ENCODE measurements around the gene RBMS3. TPM values are rescaled to one million over a fixed set of nuclear protein-coding genes. Genes with fewer than 3 reads are reported as not detected.
A peak's percentile ranks its signal among the peaks of the same experiment; 100 is the strongest.
"Not testable (repeated sequence)": the region's sequence is repeated elsewhere in the genome, so short reads cannot be mapped to it uniquely, and the experiment has no call there.

The RBMS3 gene
- polyA plus RNA-seq, 1 donor, result 28.5 TPM

DNA sequence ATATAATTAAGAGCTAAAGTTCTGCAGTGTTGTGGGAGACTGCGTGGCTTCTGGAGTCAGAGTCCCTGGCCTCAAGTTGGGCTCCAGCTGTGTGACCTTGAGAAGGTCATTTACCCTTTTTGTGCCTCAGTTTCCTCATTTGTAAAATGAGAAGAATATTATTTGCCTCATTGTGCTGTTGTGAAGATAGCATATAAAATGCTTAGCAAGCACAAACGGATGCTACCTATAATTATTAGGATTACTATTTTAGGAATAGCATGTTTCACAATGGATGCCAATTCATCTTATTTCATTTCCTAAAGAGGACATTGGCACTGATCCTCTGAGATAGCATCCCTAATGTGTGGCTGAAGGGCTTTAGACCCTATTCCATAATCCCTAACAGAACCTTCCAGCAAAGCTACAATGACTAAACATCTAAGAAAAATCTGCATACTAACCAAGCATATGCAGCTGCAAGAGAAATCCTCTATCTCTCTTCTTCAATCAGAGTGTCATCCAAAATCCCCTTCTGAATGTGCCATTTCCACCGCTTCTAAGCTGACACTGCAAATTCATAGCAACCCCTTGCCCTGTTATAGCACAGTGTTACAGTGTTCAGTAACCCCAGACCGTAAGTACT is 148.3 kb downstream of the RBMS3 start:
- DNase-seq (ENCODE audit: low read depth), result no peak

DNA sequence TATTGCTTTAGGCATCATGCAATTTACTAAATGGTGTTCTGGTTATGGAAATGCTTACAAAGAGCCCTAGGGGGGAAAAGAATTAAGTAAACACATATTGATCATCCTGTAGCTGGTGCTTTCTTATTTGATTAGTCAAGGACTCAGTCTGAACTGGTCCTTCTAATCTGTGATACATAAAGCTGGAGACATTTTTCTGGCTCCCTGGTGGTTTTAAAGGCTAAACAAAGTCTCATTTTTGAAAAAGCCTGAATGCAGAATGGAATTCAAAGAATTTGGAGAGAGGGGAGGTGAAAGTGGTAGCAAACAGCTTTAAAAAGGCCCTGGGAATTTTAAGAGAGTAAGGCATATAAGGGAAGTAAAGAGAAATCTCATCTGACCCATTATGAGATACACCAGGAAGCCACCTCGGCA is 149.7 kb downstream of the RBMS3 start:
- no peak for DNase-seq (ENCODE audit: low read depth)

DNA sequence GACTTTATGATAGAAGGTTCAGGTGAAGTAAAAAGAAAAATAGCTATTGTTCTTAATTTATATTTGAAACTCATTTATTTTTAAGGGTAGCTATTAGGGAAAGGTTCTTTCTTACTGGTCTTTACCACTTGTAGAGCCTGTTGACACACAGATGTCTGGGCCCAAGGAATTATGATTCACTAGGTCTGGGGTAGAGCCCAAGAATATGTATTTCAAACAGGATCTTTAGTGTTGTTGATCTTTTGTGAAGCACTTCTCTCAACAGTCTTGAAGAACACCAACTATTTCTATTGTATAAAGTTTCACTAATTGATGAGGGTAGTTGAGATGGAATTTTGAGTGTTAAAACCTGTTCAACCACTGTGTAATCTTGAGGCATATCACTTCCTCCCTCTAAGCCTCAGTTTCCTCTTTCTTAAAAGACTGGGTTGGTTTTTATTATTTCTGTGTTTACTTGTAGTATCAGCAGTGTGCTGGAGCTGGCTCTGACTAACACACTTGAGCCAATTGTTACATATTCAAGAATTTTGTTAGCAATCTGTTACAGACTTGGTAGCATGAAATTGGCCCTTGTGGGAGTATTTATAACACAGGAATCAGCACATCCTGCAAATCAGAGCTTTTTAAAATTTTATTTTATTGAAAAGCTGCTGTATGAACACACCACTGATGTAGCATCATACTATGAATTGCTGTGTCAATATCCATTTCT is 155.9 kb downstream of the RBMS3 start:
- no peak for DNase-seq (ENCODE audit: low read depth)

DNA sequence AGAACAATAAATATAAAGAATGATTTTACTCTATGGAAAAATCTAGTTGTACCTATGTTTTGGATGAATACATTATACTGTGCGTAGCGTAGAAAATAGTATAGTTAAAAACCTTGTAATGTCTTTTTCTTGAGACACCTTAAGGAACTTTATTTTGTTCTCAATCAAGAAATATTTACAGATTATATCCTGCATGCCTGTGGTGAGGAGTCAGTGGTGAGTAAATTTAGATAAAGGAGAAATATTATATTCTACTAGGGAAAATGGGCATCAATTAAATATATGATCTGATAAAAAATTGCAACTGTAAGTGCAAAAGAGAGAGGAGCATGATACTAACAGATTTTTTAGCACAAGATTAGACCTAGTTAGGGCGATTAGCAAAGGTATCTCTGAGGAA is 157.7 kb downstream of the RBMS3 start:
- DNase-seq (ENCODE audit: low read depth), result no peak

DNA sequence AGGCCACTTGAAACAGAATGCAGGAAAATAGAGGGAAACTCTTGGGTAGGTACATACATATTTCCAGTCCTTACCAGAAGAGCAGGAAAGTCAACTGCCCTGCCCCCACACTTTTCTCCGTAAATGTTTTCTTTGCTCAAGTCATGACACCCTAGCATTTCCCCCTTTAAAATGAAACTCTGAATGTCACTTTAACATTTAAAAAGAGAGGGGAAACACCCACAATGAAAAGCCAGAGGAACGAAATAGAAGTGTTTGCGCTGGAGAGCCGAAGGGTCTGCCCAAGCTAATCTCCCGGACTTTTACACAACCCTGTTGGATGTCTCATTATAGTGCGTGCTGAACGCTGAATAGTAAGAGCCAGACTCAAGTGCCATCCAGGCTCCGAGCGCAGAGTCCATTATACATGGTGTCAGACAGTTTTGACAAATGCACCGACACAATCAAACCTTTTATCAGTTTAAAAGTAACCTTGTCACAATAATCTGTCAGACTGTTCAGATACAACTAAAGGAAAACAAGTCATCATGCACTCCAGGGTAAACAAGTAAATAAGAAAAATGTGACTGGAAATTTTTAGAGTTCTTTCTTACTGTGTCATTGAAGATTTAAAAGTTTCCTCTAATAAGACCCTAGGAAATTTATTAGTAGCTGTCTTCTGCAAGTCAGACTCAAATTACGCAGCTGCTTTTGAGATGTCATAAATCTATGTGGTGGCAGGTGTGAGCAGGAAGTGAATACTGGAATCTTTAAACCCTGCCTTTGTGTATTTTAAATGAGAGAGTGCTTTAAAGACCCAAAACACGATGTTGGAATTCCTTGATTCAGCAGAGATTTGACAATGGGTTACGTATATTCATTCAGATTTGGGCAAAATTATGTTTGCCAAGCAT is 159.8 kb downstream of the RBMS3 start:
- DNase-seq (ENCODE audit: low read depth), result no peak

DNA sequence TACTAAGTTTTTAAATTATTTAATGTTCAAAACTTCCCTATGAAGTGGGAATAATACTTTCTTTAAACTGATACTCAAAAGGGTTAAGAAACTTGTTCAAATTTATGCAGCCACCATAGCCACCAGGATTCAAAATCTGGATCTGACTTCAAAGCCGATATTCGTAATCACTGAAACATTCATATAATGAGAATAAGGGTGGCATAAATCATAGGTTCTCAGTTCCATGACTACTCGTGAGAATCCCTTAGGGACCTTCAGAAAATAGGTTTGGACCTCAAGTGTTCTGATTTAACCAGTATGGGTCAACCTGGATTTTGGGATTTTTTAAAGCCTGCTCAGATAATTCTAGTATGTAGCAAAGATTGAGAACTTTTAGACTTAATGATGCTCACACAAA is 160.6 kb downstream of the RBMS3 start:
- no peak for DNase-seq (ENCODE audit: low read depth)

DNA sequence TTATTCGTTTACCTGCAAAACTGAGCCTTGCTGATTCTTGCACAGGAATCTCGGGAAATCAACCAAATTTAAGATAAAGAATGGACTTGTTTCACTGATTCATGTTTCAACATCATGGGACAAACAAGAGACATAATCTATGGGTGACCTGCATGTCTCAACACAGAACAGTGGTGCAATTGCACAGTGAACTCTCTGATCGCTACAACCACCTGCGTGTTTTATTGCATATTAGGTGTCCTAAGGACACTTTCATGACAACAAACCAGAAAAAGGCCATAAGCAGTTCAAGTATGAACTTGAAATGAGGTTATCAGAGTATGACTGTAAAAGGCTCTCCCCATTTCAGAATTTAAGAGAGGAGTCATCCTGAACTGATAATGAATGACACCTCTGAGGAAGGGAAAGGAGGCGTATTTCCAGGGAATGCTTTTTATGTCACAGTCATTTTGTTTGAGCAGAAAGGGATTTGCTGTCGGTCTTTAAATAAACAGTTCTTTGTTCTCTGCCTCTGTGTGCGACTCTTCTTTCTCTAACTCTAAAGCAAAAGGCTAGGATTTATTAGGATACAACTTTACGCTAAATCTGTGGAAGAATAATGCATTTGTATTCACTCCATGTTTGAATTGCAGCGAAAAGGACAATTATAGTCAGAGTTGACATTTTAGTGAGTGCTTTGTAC is 167.2 kb downstream of the RBMS3 start:
- DNase-seq (ENCODE audit: low read depth), result no peak

DNA sequence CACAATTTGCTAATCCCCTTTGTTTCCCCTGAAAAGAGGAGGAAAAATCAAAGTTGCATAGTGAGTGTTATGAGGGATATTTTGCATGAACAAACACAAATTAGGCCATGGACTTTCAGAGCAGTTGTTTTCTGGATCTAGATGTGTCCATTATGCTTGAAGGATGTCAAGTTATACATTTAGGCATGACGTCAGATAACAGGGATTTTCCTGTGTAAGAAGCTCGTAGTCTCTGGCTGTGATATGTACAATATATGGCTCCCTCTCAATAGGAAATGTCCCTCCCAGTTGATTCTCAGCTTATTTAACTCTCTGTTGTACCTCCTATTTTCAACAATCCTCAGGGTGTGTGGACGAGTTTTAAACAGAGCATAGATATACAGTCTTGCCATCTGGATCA is 171.0 kb downstream of the RBMS3 start:
- no peak for DNase-seq (ENCODE audit: low read depth)

DNA sequence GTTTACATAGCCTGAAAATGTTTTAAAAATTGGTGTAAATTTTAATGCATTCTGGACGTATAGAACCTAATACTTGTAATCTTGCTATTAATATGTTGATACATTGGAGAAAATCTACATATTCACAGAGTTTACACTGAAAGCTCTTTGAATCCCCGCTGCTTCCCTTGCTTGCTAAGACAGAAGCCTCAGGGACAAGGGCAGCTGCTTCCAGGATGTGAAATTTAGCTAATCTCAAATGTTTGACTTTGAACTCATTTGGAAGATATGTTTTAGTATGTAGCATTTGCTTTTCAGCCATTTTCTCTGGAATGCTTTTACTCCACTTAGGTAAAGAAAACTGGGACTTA is 172.0 kb downstream of the RBMS3 start:
- no peak for DNase-seq (ENCODE audit: low read depth)

DNA sequence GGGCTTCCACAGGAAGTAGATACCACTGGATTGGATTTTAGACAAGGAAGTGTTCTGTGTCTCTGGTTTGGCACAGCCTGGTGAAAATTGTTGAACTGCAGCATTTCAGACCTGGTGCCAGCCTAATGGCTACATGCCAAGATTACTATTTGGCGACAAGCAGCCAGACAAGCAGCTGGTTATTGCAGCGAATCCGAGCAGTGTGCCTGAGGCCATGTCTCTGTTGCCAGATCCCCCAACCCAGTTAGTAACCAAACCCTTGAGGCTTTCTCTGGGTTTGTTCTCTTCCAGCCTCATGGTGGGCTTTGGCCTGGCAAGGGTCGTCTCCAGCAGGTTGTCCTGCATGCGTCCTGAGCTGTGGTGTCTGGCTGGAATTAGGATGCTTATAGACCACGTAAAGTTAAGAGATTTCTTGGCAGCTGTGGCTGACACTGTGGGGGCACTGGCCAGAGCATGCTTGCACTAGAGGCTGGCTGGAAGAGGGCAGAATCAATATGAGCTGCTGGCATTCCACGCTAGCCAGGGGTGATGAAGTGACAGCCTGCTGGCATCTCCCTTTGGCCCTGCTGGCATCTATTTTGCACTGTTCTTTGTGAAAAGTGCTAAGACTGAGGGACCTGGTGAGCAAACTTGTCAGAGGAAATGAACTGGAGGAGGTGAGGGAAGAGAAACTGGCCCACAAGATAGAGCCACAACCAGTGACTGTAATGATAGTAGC is 172.6 kb downstream of the RBMS3 start:
- DNase-seq (ENCODE audit: low read depth), result no peak

DNA sequence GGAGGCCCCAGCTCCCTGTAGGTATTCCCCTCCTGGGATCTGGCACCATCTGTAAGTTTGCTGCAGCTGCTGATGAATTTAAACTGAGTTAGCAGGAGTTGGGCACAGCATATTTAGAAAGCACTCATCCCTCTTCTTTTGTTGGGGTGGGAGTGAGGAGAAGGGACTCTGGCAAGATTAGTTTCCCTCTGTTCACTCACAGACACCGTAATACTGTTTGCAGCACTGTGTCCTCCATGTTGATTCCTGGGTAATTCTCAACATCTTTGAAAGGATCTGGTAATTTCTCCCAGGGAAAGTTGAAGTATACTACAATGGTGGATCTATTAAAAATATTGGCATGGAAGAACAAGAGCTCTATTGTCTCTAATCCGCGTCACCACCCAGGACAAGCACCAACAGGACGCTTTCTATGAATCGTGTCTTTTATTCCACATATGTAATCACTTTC is 173.3 kb downstream of the RBMS3 start:
- DNase-seq (ENCODE audit: low read depth), result no peak

DNA sequence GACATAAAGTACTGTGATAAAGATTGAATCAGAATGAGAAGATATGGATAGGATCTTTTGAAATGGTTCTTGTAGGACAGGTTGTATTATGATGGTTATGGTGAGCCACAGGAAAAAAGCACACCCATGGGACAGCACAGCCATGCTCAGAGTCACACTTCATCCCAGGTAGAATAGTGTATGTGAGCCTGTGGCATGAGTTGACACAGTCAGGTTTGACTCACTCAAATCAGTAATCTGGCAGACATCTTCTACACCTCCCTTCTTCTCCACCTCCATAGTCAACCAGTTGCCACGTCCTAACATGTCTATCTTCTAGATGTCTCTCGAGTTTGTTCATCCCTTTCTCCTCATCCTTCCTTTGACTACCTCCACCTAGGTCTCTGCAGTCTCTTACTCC is 176.0 kb downstream of the RBMS3 start:
- DNase-seq (ENCODE audit: low read depth), result no peak

DNA sequence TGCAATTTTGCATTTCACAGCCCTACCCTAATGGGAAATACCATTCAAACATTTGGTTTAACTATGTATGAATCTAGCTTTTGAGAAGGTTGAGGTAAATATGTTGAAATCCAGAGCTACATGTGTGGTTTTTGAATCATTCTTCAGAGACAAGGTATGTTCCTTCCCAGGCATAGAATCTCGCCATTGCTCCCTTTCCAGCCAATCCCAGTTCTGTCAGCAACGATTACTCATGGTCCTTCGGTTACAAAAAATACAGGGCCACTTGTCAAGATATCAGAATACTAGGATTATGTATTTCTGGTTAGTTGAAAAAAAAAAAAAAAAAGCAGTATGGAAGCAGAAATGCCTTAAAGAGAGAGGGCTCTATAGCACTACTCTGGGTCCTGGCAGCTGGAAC is 182.4 kb downstream of the RBMS3 start:
- DNase-seq (ENCODE audit: low read depth), result no peak

DNA sequence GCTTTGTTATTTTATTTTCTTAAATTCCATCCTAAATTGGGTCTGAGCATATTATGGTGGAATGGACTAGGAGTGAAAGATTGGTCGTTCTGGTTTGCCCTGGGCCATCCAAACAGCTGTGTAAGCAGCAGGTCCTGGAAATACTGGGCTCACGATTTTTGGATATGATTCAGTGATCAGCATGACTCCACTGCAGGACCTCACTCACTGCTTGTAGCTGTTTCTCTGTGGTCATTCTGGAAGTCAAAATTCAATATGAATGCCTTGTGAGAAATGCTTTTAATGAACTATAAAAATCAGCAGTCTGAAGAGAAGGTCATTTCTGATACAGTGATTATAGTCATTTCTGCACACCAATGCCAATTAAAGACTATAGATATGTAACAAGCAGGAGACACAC is 185.0 kb downstream of the RBMS3 start:
- DNase-seq (ENCODE audit: low read depth), result peak; percentile 19

DNA sequence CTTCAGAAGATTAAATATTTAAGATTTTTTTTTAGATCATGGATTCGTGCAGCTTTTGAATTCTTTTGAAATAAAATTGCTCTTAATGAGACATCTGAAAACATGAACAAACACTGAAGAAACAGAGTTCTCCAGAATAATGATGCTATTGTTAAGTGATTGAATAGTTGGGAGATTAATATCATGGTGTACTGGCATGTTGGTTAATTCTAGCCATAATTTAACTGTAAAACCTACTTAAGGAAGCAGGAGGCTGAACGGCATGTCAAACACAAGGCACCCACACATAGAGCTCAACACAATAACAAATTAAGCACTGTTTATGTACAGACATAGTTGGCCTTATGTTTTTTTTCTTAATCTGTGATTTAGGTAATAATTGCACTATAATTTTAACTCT is 185.6 kb downstream of the RBMS3 start:
- no peak for DNase-seq (ENCODE audit: low read depth)

DNA sequence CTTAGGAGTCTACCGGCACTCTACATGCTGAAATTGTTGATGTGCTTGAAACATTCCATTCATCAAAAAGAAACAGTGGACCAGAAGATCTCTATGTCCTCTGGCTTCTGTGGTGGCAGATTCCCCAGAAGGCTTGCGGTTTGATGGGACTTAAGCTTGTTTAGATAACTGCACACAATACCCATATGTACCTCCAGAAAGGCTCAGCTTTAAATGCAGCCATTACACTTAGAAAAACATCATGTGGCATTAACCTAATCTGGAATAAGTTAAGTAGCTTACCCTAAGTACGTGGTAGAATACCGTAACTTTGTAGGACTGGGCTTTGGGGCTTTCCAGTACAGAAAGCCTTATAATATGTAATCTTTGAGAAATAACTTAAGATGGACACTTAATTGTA is 187.3 kb downstream of the RBMS3 start:
- DNase-seq (ENCODE audit: low read depth), result no peak

DNA sequence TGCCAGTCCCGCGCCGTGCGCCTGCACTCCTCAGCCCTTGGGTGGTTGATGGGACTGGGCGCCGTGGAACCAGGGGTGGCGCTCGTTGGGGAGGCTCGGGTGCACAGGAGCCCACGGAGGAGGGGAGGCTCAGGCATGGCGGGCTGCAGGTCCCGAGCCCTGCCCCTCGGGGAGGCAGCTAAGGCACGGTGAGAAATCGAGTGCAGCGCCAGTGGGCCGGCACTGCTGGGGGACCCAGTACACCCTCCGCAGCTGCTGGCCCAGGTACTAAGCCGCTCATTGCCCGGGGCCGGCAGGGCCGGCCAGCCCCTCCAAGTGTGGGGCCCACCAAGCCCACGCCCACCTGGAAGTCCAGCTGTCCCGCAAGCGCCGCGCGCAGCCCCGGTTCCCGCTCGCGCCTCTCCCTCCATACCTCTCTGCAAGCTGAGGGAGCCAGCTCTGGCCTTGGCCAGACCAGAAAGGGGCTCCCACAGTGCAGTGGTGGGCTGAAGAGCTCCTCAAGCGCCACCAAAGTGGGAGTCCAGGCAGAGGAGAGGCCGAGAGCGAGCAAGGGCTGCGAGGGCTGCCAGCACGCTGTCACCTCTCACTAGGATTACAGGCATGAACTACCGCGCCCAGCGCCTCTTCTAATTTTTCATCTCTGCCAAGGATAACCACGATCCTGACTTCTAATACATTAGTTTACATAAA is 192.8 kb downstream of the RBMS3 start:
- DNase-seq (ENCODE audit: low read depth), result not testable (repeated sequence)

DNA sequence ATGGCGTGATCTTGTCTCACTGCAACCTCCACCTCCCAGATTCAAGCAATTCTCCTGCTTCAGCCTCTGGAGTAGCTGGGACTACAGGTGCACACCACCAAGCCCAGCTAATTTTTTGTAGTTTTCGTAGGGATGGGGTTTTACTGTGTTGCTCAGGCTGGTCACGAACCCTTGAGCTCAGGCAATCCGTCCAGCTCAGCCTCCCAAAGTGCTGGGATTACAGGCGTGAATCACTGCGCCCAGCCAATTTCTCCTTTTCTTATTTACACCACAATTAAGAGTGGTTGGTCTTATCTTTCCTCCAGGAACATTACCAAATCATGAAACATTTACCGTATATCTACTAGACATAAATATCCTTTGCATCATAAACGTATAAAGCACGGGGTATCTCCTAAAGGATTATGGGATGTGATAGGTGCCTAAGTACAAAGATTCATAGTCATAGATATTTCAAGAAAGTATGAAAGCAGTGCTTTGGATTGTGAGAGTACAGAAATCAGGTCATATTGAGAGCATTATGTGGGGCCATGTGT is 194.5 kb downstream of the RBMS3 start:
- no peak for DNase-seq (ENCODE audit: low read depth)

DNA sequence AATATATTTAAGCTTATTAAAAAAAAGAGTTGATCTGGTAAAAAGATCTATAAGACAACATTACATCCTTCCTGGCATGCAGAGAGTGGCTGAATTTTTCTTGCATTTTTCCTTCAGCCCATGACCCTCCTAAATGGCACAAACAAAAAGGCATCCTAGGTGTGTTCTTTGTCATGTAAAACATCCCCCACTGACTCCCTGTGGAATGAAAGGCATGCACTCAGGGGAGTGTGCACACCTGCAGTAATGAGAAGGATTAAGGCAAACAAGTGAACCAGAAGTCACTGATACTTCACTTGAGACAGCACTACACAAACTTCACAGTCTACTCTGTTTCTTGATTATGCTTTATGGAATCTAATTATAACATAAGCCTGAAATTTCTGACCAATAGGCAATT is 195.0 kb downstream of the RBMS3 start:
- no peak for DNase-seq (ENCODE audit: low read depth)

DNA sequence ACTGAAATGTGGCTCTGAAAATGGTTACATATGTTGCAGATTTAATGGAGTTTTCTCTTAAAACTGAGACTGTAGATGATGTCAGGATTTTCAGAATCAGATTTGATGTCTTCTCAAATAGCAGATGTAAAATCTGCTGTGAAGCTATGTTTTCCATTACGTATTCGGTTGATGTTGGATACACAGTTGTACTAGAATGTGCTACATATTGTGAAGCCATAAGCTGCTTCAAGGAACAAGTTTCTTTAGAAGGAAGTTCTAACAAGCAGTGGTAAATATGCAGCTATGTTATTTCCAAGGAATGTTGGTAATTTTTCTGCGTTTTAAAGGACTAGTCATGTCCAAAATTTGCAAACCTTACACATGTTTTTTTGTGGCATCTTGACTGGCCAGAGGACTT is 197.7 kb downstream of the RBMS3 start:
- DNase-seq (ENCODE audit: low read depth), result no peak

DNA sequence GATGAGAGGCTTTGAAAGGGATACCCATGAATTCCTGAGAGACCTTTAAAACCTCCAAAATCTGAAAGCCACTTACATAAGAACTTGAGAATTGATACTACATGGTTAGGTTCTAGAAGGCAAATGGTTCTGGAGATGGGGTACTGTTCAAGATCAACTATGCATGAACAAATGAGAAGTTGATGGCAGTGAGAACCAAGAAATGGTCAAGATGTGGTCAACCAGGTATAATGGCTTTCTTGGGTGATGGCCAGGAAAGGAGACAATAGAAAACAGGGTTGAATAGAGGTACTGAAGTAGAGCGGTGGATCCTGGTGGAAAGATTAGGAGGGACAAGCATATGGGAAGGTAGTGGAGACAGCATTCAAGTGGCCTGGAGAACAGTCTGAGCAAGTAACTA is 200.4 kb downstream of the RBMS3 start:
- no peak for DNase-seq (ENCODE audit: low read depth)
